ENCODE results near the gene CNNM4. TPM values are rescaled to one million over a fixed set of nuclear protein-coding genes. Genes with fewer than 3 reads are reported as not detected.

CNNM4 gene
- total RNA-seq, 1 donor from 2014 or later: 6.3 TPM

GRCh38 chr2:96734880-96735583, 25.7 kb upstream of the CNNM4 start:
- Histone ChIP-seq H3K27me3 (ENCODE audit: control insufficient read depth in 3 of 3, insufficient read depth in 3 of 3, low read length in 3 of 3) (no peaks in the 10 kb centered on the region), H3K9ac (ENCODE audit: low read depth in 1 of 3, low read length in 3 of 3) (peak overlapping the region in 1 of 3 donors; percentile 19), H3K4me3 (ENCODE audit: low read length in 3 of 3) (no peak overlapping the region), H3K4me1 (ENCODE audit: control insufficient read depth in 3 of 3, insufficient read depth in 3 of 3, low read length in 3 of 3) (peaks cover 11 to 21% (median 19%) of the 10 kb centered on the region in 3 donors), H3K9me3 (ENCODE audit: control insufficient read depth in 3 of 3, low read length in 3 of 3) (no peaks in the 10 kb centered on the region), H3K36me3 (ENCODE audit: control insufficient read depth in 3 of 3, insufficient read depth in 3 of 3, low read length in 3 of 3) (peaks cover 39 to 55% (median 53%) of the 10 kb centered on the region in 3 donors), H3K27ac (ENCODE audit: low read depth, low read length) (no peak overlapping the region)

- Histone ChIP-seq H3K36me3 (ENCODE audit: control insufficient read depth in 3 of 3, insufficient read depth in 3 of 3, low read length in 3 of 3) (peaks cover 25 to 37% (median 36%) of the 10 kb centered on the region in 3 donors), H3K27ac (ENCODE audit: low read depth, low read length) (no peak overlapping the region), H3K4me1 (ENCODE audit: control insufficient read depth in 3 of 3, insufficient read depth in 3 of 3, low read length in 3 of 3) (peaks cover 11 to 21% (median 15%) of the 10 kb centered on the region in 3 donors), H3K9ac (ENCODE audit: low read depth in 1 of 3, low read length in 3 of 3) (no peak overlapping the region), H3K27me3 (ENCODE audit: control insufficient read depth in 3 of 3, insufficient read depth in 3 of 3, low read length in 3 of 3) (no peaks in the 10 kb centered on the region), H3K4me3 (ENCODE audit: low read length in 3 of 3) (no peak overlapping the region), H3K9me3 (ENCODE audit: control insufficient read depth in 3 of 3, low read length in 3 of 3) (no peaks in the 10 kb centered on the region)
These were observed 23.5 kb upstream of the CNNM4 start for GRCh38 chr2:96737251-96737650.

GRCh38 chr2:96737831-96738230, 22.9 kb upstream of the CNNM4 start:
- no peaks in the 10 kb centered on the region for H3K9me3 ChIP-seq (ENCODE audit: control insufficient read depth in 3 of 3, low read length in 3 of 3)
- H3K36me3 ChIP-seq (ENCODE audit: control insufficient read depth in 3 of 3, insufficient read depth in 3 of 3, low read length in 3 of 3): peaks cover 23 to 36% (median 33%) of the 10 kb centered on the region in 3 donors
- H3K9ac ChIP-seq (ENCODE audit: low read depth in 1 of 3, low read length in 3 of 3): no peak overlapping the region
- H3K4me1 ChIP-seq (ENCODE audit: control insufficient read depth in 3 of 3, insufficient read depth in 3 of 3, low read length in 3 of 3): peaks cover 11 to 21% (median 15%) of the 10 kb centered on the region in 3 donors
- H3K27me3 ChIP-seq (ENCODE audit: control insufficient read depth in 3 of 3, insufficient read depth in 3 of 3, low read length in 3 of 3): no peaks in the 10 kb centered on the region
- no peak overlapping the region for H3K27ac ChIP-seq (ENCODE audit: low read depth, low read length)
- no peak overlapping the region for H3K4me3 ChIP-seq (ENCODE audit: low read length in 3 of 3)

- H3K4me3 ChIP-seq (ENCODE audit: low read length in 3 of 3): peak overlapping the region; percentile 81 to 96 (median 90)
- peaks cover 11 to 23% (median 19%) of the 10 kb centered on the region in 3 donors for H3K36me3 ChIP-seq (ENCODE audit: control insufficient read depth in 3 of 3, insufficient read depth in 3 of 3, low read length in 3 of 3)
- H3K27me3 ChIP-seq (ENCODE audit: control insufficient read depth in 3 of 3, insufficient read depth in 3 of 3, low read length in 3 of 3): no peaks in the 10 kb centered on the region
- peak overlapping the region; percentile 80 for H3K27ac ChIP-seq (ENCODE audit: low read depth, low read length)
- no peaks in the 10 kb centered on the region for H3K9me3 ChIP-seq (ENCODE audit: control insufficient read depth in 3 of 3, low read length in 3 of 3)
- H3K9ac ChIP-seq (ENCODE audit: low read depth in 1 of 3, low read length in 3 of 3): peak overlapping the region; percentile 80 to 88 (median 87)
- peaks cover 11 to 21% (median 15%) of the 10 kb centered on the region in 3 donors for H3K4me1 ChIP-seq (ENCODE audit: control insufficient read depth in 3 of 3, insufficient read depth in 3 of 3, low read length in 3 of 3)
These were observed 21.5 kb upstream of the CNNM4 start for GRCh38 chr2:96739076-96739632.

GRCh38 chr2:96739633-96740428, 20.9 kb upstream of the CNNM4 start, which contains the start of gene LMAN2L:
LMAN2L (minus strand) TSS chr2:96740064; CDS start chr2:96740040, 24 bp downstream.
- peak within 1 kb of the TSS; percentile 80 to 88 (median 87) for H3K9ac ChIP-seq (ENCODE audit: low read depth in 1 of 3, low read length in 3 of 3)

GRCh38 chr2:96747061-96747617, 13.6 kb upstream of the CNNM4 start:
- H3K4me3 ChIP-seq (ENCODE audit: low read length in 3 of 3): no peak overlapping the region

More at GRCh38 chr2:96739633-96740428, 20.9 kb upstream of the CNNM4 start, which contains the start of gene LMAN2L:
- Histone ChIP-seq H3K4me1 (ENCODE audit: control insufficient read depth in 3 of 3, insufficient read depth in 3 of 3, low read length in 3 of 3) (peaks cover 11 to 21% (median 15%) of the 10 kb centered on the region in 3 donors), H3K27ac (ENCODE audit: low read depth, low read length) (peak within 1 kb of the TSS; percentile 80), H3K27me3 (ENCODE audit: control insufficient read depth in 3 of 3, insufficient read depth in 3 of 3, low read length in 3 of 3) (no peaks in the 10 kb centered on the region), H3K9me3 (ENCODE audit: control insufficient read depth in 3 of 3, low read length in 3 of 3) (no peaks in the 10 kb centered on the region), H3K36me3 (ENCODE audit: control insufficient read depth in 3 of 3, insufficient read depth in 3 of 3, low read length in 3 of 3) (peaks cover 5 to 17% (median 15%) of the 10 kb centered on the region in 3 donors), H3K4me3 (ENCODE audit: low read length in 3 of 3) (peak within 1 kb of the TSS; percentile 81 to 96 (median 90))

GRCh38 chr2:96751800-96752199, 8.9 kb upstream of the CNNM4 start:
- Histone ChIP-seq H3K27me3 (ENCODE audit: control insufficient read depth in 3 of 3, insufficient read depth in 3 of 3, low read length in 3 of 3) (no peaks in the 10 kb centered on the region), H3K27ac (ENCODE audit: low read depth, low read length) (no peak overlapping the region), H3K4me3 (ENCODE audit: low read length in 3 of 3) (no peak overlapping the region), H3K9me3 (ENCODE audit: control insufficient read depth in 3 of 3, low read length in 3 of 3) (no peaks in the 10 kb centered on the region), H3K36me3 (ENCODE audit: control insufficient read depth in 3 of 3, insufficient read depth in 3 of 3, low read length in 3 of 3) (no peaks in the 10 kb centered on the region), H3K4me1 (ENCODE audit: control insufficient read depth in 3 of 3, insufficient read depth in 3 of 3, low read length in 3 of 3) (no peaks in the 10 kb centered on the region), H3K9ac (ENCODE audit: low read depth in 1 of 3, low read length in 3 of 3) (no peak overlapping the region)

More at GRCh38 chr2:96747061-96747617, 13.6 kb upstream of the CNNM4 start:
- H3K36me3 ChIP-seq (ENCODE audit: control insufficient read depth in 3 of 3, insufficient read depth in 3 of 3, low read length in 3 of 3): no peaks in the 10 kb centered on the region
- H3K4me1 ChIP-seq (ENCODE audit: control insufficient read depth in 3 of 3, insufficient read depth in 3 of 3, low read length in 3 of 3): no peaks in the 10 kb centered on the region
- H3K27ac ChIP-seq (ENCODE audit: low read depth, low read length): no peak overlapping the region
- no peak overlapping the region for H3K9ac ChIP-seq (ENCODE audit: low read depth in 1 of 3, low read length in 3 of 3)
- no peaks in the 10 kb centered on the region for H3K27me3 ChIP-seq (ENCODE audit: control insufficient read depth in 3 of 3, insufficient read depth in 3 of 3, low read length in 3 of 3)
- no peaks in the 10 kb centered on the region for H3K9me3 ChIP-seq (ENCODE audit: control insufficient read depth in 3 of 3, low read length in 3 of 3)

- Histone ChIP-seq H3K4me3 (ENCODE audit: low read length in 3 of 3) (no peak overlapping the region), H3K27me3 (ENCODE audit: control insufficient read depth in 3 of 3, insufficient read depth in 3 of 3, low read length in 3 of 3) (no peaks in the 10 kb centered on the region), H3K9ac (ENCODE audit: low read depth in 1 of 3, low read length in 3 of 3) (no peak overlapping the region), H3K36me3 (ENCODE audit: control insufficient read depth in 3 of 3, insufficient read depth in 3 of 3, low read length in 3 of 3) (no peaks in the 10 kb centered on the region), H3K4me1 (ENCODE audit: control insufficient read depth in 3 of 3, insufficient read depth in 3 of 3, low read length in 3 of 3) (no peaks in the 10 kb centered on the region), H3K27ac (ENCODE audit: low read depth, low read length) (no peak overlapping the region), H3K9me3 (ENCODE audit: control insufficient read depth in 3 of 3, low read length in 3 of 3) (no peaks in the 10 kb centered on the region)
These were observed 6.9 kb upstream of the CNNM4 start for GRCh38 chr2:96753661-96754282.

- H3K27me3 ChIP-seq (ENCODE audit: control insufficient read depth in 3 of 3, insufficient read depth in 3 of 3, low read length in 3 of 3): no peaks in the 10 kb centered on the region
- H3K36me3 ChIP-seq (ENCODE audit: control insufficient read depth in 3 of 3, insufficient read depth in 3 of 3, low read length in 3 of 3): no peaks in the 10 kb centered on the region
- H3K4me1 ChIP-seq (ENCODE audit: control insufficient read depth in 3 of 3, insufficient read depth in 3 of 3, low read length in 3 of 3): no peaks in the 10 kb centered on the region
- no peak overlapping the region for H3K27ac ChIP-seq (ENCODE audit: low read depth, low read length)
- H3K9ac ChIP-seq (ENCODE audit: low read depth in 1 of 3, low read length in 3 of 3): no peak overlapping the region
- H3K4me3 ChIP-seq (ENCODE audit: low read length in 3 of 3): no peak overlapping the region
- no peaks in the 10 kb centered on the region for H3K9me3 ChIP-seq (ENCODE audit: control insufficient read depth in 3 of 3, low read length in 3 of 3)
These were observed 6.4 kb upstream of the CNNM4 start for GRCh38 chr2:96754317-96754716.

Data from skeletal muscle tissue (tissue), 4 donors.